PC-9 (cell line): ENCODE data around the gene ZBED3. TPM values are rescaled to one million over a fixed set of nuclear protein-coding genes. Genes with fewer than 3 reads are reported as not detected.

Experiments used
- BruUV-seq: library from RNA; stranded (reverse); fragments of 400-500 nt; replicated peaks from 2 replicates; lab custom pipeline; 2021; lab: Mats Ljungman, UMichigan
- CTCF ChIA-PET: fragments of 300-600 bp; sonication (Branson Sonifier 250); formaldehyde crosslinking; loops from one replicate; lab custom pipeline; 2022; ENCODE audit warnings: antibody characterized with exemption; lab: Charles Lee
- POLR2A ChIA-PET: fragments of 300-600 bp; sonication (Branson Sonifier 250); formaldehyde crosslinking; loops from one replicate; lab custom pipeline; 2022; ENCODE audit warnings: antibody characterized with exemption; ENCODE audit not compliant: unreplicated experiment; lab: Charles Lee
- DNase-seq, 2 experiments: peaks; one replicate each; pipeline versions ENCODE4 v3.0.0 to v3.0.0-alpha.2; 2015 to 2022; ENCODE audit warnings: mixed read lengths in 1 of 2
- H2AFZ ChIP-seq: fragments of 200-600 bp; sonication (generic); 2 replicates; pipeline ENCODE4 v1.8.1; 2017; ENCODE audit warnings: antibody characterized with exemption
- H3F3A ChIP-seq: fragments of 200-600 bp; sonication (generic); 2 replicates; pipeline ENCODE4 v1.8.1; 2017; ENCODE audit warnings: antibody characterized with exemption, mild to moderate bottlenecking, low read depth; ENCODE audit not compliant: insufficient read depth
- H3K27ac ChIP-seq: fragments of 200-600 bp; sonication (generic); 2 replicates; pipeline ENCODE4 v1.6.1; 2016; ENCODE audit warnings: mixed run types
- H3K27me3 ChIP-seq: fragments of 200-600 bp; sonication (generic); 2 replicates; pipeline ENCODE4 v1.6.1; 2016; ENCODE audit warnings: low read depth, mixed run types; ENCODE audit not compliant: insufficient read depth
- H3K36me3 ChIP-seq: fragments of 200-600 bp; sonication (generic); 2 replicates; pipeline ENCODE4 v1.6.1; 2016; ENCODE audit warnings: low read depth, mixed run types
- H3K4me1 ChIP-seq: fragments of 200-600 bp; sonication (generic); replicated peaks from 2 replicates; pipeline ENCODE4 v1.6.1; 2016; ENCODE audit warnings: mixed run types; ENCODE audit not compliant: insufficient read depth
- H3K4me2 ChIP-seq: fragments of 200-600 bp; sonication (generic); 2 replicates; pipeline ENCODE4 v1.6.1; 2017; ENCODE audit warnings: mixed run types
- H3K4me3 ChIP-seq: fragments of 200-600 bp; sonication (generic); 2 replicates; pipeline ENCODE4 v1.6.1; 2016; ENCODE audit warnings: mixed run types
- H3K79me2 ChIP-seq: fragments of 200-600 bp; sonication (generic); 2 replicates; pipeline ENCODE4 v1.6.1; 2017; ENCODE audit warnings: low read depth, mixed run types
- H3K9me2 ChIP-seq: fragments of 200-600 bp; sonication (generic); 2 replicates; pipeline ENCODE4 v1.8.1; 2017; ENCODE audit warnings: mild to moderate bottlenecking; ENCODE audit not compliant: insufficient read depth
- H3K9me3 ChIP-seq: fragments of 200-600 bp; sonication (generic); 2 replicates; pipeline ENCODE4 v1.8.1; 2016; ENCODE audit warnings: low read depth; ENCODE audit not compliant: insufficient read depth
- H4K20me1 ChIP-seq: fragments of 200-600 bp; sonication (generic); 2 replicates; pipeline ENCODE4 v1.8.1; 2017; ENCODE audit not compliant: insufficient read depth
- CTCF ChIP-seq: fragments of 200-600 bp; sonication (generic); conservative IDR thresholded peaks from 2 replicates; pipeline ENCODE4 v1.6.1; 2017; ENCODE audit warnings: mixed run types, antibody characterized with exemption, mild to moderate bottlenecking, moderate library complexity
- EZH2 ChIP-seq: fragments of 200-600 bp; sonication (generic); IDR thresholded peaks from 2 replicates; pipeline ENCODE4 v1.8.0; 2017; ENCODE audit warnings: antibody characterized with exemption, low read depth
- intact Hi-C: fragments of 100-400 bp; cut with micrococcal nuclease; formaldehyde crosslinking; loops from one replicate; pipeline ENCODE4 v1.10.0; 2022; ENCODE audit not compliant: unreplicated experiment
- total RNA-seq: library from RNA; stranded (reverse); gene quantifications from 2 replicates; pipeline ENCODE4 v1.2.3, GENCODE V29; 2021

The ZBED3 gene
- total RNA-seq, 1 experiment from 2014 or later: 6.1 TPM

GRCh38 chr5:77076961-77077828 lies 9.9 kb downstream of the ZBED3 start:
- Histone ChIP-seq H3K79me2 (no peaks in the 10 kb centered on the region), H3F3A (no peaks in the 10 kb centered on the region), H3K4me1 (no peaks in the 10 kb centered on the region), H3K4me3 (no peak overlapping the region), H4K20me1 (peaks cover 3% of the 10 kb centered on the region), H3K36me3 (no peaks in the 10 kb centered on the region), H3K9me2 (no peaks in the 10 kb centered on the region), H3K4me2 (no peak overlapping the region), H3K9me3 (no peaks in the 10 kb centered on the region), H3K27ac (no peak overlapping the region), H3K27me3 (no peaks in the 10 kb centered on the region), H2AFZ (no peak overlapping the region)
- TF ChIP-seq EZH2: no peak
- TF ChIP-seq CTCF: no peak
- CTCF ChIA-PET: interaction anchor here (0.7 kb wide), 1 partner anchor 66 kb away, joined by 3 read pairs; no protein-coding TSS in a partner anchor
- no peak for DNase-seq
- no TSS peak for BruUV-seq
- POLR2A ChIA-PET: no interaction called here
- intact Hi-C loops: no loop called here

DNA sequence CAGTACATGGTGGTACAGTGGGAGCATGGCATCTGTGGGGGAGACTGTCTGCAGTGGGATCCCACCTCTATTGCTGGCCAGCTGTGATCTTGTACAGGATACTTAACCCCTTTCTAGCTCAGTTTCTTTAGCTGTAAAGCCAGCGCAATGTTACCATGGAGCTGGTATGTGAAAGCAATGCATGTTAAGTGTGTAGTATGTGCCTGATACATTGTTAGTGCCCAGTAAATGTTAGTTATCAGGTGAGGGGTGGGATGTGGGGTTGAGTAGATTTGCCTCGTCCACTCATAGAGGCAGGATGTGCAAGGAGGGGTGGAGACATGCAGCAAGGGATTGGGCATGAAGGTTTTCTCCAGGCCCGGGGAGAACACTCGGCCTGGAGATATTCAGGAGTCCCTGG lies 12.3 kb downstream of the ZBED3 start:
- CTCF ChIA-PET: no interaction called here

GRCh38 chr5:77073667-77074066 lies 13.4 kb downstream of the ZBED3 start:
- no peaks in the 10 kb centered on the region for H3K4me1 ChIP-seq
- H3F3A ChIP-seq: no peaks in the 10 kb centered on the region
- no peak overlapping the region for H3K4me2 ChIP-seq
- BruUV-seq: no TSS peak
- H3K27me3 ChIP-seq: no peaks in the 10 kb centered on the region
- no peak overlapping the region for H3K27ac ChIP-seq
- TF ChIP-seq CTCF (no peak), EZH2 (no peak)
- H3K9me3 ChIP-seq: no peaks in the 10 kb centered on the region
- intact Hi-C loops: no loop called here
- POLR2A ChIA-PET: no interaction called here
- peaks cover 3% of the 10 kb centered on the region for H4K20me1 ChIP-seq
- no peaks in the 10 kb centered on the region for H3K9me2 ChIP-seq
- no peaks in the 10 kb centered on the region for H3K79me2 ChIP-seq
- H3K4me3 ChIP-seq: no peak overlapping the region
- CTCF ChIA-PET: no interaction called here
- DNase-seq: no peak
- H2AFZ ChIP-seq: no peak overlapping the region
- no peaks in the 10 kb centered on the region for H3K36me3 ChIP-seq

More for the DNA sequence above, 12.3 kb downstream of the ZBED3 start:
- POLR2A ChIA-PET: interaction anchor here (0.6 kb wide), 1 partner anchor 341 kb away, joined by 3 read pairs; no protein-coding TSS in a partner anchor
- H4K20me1 ChIP-seq: peaks cover 3% of the 10 kb centered on the region
- H3K79me2 ChIP-seq: no peaks in the 10 kb centered on the region
- H3K4me3 ChIP-seq: no peak overlapping the region
- DNase-seq: no peak
- H2AFZ ChIP-seq: no peak overlapping the region
- H3F3A ChIP-seq: no peaks in the 10 kb centered on the region
- H3K4me2 ChIP-seq: no peak overlapping the region
- H3K9me3 ChIP-seq: no peaks in the 10 kb centered on the region
- intact Hi-C loops: no loop called here
- no TSS peak for BruUV-seq
- no peaks in the 10 kb centered on the region for H3K27me3 ChIP-seq
- H3K4me1 ChIP-seq: no peaks in the 10 kb centered on the region
- H3K36me3 ChIP-seq: no peaks in the 10 kb centered on the region
- TF ChIP-seq CTCF (no peak), EZH2 (no peak)
- no peak overlapping the region for H3K27ac ChIP-seq
- H3K9me2 ChIP-seq: no peaks in the 10 kb centered on the region
